GM04503 (cell line): ENCODE data around the gene ETNK2.

Experiments used
- DNase-seq: peaks from one replicate; pipeline ENCODE4 v3.0.0-alpha.2; 2012; ENCODE audit warnings: low read depth

The ETNK2 gene, protein sequence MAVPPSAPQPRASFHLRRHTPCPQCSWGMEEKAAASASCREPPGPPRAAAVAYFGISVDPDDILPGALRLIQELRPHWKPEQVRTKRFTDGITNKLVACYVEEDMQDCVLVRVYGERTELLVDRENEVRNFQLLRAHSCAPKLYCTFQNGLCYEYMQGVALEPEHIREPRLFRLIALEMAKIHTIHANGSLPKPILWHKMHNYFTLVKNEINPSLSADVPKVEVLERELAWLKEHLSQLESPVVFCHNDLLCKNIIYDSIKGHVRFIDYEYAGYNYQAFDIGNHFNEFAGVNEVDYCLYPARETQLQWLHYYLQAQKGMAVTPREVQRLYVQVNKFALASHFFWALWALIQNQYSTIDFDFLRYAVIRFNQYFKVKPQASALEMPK

GRCh38 chr1:204151552-204152309 is at the start of gene ETNK2:
ETNK2 (minus strand) TSS chr1:204152044; CDS start chr1:204151852, 192 bp downstream.
- no peak for DNase-seq

DNA sequence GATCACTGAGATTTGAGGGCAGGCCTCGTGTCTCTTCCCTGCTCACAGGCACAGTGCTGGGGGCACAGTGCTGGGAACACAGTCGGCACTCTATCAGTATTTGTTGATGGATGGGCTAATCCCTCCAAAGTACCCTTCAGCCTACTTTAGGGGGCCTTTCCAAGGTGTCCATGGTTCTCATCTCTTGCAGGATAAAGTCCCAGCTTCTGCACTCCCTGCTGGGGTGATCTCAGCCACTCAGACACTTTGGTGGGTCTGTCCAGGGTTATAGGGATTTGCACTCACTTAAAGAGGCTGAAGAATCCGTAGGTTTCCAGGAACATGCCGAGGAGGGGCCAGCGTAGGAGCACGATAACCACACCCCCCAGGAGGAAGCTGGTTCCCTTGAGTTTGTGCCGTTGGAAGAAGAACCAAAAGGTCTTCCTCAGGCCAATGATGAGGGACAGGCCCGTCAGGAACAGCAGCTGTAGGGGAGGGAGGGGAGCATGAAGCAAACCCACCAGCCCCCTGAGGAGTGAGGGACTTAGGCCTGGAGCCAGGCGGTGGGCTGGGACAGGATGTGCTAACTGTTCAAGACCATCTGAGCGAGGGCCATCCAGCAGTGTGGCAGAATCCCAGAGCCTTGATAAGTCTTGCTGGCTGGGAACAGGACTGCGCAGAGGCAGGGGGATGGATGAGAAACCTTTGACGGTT is 49.6 kb upstream of the ETNK2 start:
- no peak for DNase-seq

- DNase-seq = no peak
Measured at GRCh38 chr1:204199579-204199978, 47.7 kb upstream of the ETNK2 start.

GRCh38 chr1:204198348-204199340 is 46.8 kb upstream of the ETNK2 start:
- DNase-seq = peak; percentile 34

GRCh38 chr1:204197068-204197467 is 45.2 kb upstream of the ETNK2 start:
- DNase-seq = no peak

GRCh38 chr1:204196068-204196795 is 44.4 kb upstream of the ETNK2 start, which contains the start of gene KISS1:
KISS1 (minus strand) TSS chr1:204196491; CDS start chr1:204192876, 3,615 bp downstream.
- DNase-seq = no peak

- DNase-seq = no peak
Measured at GRCh38 chr1:204194771-204195170, 42.9 kb upstream of the ETNK2 start.

DNA sequence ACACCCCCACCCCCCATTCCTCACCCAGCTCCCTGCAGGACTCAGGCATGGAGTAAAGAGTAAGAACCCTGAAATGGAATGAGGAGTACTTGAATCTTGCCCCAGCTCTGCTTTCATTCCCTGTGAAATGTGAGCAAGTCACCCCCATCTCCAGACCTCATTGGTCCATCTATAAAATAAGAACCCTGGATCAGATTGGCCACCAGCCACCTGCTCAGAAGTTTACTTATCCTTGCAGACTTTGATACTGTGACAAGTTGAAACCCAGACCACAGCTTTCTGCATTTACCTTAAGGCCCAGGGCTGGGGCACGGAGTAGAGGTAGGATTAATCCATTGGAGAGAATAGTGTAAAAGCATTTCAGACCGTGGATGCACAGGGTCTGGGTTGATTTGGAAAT is 42.2 kb upstream of the ETNK2 start:
- no peak for DNase-seq

DNA sequence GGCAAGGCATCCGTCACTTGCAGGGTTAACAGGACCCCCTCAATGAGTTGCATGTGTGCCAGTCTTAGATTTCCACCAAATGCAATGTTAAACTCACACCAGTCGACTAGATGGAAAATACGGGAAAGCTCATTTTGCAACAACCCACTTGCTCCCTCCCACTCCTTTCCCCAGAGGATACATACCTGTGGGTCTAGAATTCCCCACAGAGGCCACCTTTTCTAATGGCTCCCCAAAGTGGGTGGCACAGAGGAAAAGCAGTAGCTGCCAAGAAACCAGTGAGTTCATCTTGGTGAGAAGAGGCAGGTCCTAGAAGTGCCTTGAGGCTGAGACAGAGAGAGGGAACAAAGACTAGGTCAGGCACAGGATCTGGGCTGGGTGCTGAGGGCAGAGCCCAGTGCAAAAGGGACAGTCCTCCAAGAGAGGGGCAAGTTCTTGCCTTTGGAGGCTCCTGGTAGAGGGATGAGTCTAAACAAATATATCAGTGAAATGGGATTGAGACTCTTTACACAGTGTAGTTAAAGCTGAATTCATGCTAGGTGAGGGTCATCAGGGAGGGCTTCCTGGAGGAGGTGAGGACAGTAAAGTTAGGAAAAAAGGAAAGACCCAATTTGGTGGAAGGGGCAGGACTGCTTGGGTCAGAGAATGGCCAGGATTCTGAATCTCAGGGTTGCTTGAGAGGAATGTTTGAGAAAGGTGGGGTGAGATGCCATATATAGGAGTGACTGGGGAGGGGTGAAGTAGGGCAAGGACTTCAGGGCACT is 40.9 kb upstream of the ETNK2 start:
- no peak for DNase-seq

GRCh38 chr1:204192046-204192445 is 40.2 kb upstream of the ETNK2 start:
- no peak for DNase-seq

DNA sequence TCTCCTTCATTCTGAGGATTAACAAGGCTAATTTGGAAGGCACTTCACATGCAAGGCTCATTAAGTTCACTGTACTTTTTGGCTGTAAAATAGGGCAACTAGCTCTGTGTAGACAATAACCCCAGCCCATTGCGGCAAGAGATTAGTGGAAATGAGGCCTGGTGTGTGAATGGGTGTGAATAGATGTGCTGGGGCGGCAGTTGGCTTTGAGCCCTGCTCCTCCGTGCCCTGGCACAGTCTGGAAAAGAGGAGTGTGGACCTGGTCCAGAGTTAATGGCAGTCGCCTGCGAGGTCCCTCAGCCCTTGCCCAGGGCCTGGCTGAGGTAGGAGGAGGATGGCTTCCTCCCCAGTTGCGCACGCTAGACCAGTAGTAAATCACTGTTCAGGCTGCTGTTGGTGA is 39.6 kb upstream of the ETNK2 start:
- DNase-seq = no peak

DNA sequence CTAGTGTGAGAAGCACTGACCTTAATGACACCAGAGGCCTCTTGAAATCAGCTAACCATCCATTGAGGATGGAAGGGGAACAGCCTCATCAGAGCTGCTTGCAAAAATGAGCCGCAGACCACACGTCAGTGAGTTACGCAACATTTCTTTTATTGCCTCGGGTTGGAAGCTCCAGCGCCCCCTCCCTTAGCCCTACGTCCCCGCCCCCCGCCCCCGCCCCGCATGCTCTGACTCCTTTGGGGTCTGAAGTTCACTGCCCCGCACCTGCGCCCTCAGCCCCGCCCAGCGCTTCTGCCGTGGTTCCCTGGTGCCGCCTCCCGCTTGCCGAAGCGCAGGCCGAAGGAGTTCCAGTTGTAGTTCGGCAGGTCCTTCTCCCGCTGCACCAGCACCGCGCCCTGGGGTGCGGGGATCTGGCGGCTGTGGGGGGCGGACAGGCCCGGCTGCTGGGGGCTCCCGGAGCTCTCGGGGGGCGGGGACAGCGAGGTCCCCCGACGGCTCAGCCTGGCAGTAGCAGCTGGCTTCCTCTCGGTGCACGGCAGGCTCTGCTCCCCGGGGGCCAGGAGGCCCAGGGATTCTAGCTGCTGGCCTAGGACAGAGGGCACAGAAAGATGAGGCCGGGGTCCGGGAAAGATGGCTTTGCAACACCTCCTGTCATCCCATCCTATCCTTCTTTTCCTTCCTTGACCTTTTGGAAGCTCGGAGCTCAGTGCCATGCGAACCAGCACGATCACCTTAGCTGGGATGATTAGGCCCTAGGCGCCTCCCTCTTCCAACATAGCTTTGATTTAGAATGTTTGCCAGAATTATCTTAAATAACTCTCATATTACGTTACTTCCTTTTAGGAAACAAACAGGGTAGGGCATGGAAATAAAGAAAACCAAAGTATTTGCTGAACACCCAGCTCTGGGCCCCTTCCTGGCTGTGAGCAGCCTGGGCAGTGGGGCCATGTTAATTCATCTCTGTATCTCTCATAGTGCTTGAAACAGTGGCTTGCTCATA is 38.7 kb upstream of the ETNK2 start:
- DNase-seq = no peak

GRCh38 chr1:204188959-204189639 is 37.3 kb upstream of the ETNK2 start:
- no peak for DNase-seq

DNA sequence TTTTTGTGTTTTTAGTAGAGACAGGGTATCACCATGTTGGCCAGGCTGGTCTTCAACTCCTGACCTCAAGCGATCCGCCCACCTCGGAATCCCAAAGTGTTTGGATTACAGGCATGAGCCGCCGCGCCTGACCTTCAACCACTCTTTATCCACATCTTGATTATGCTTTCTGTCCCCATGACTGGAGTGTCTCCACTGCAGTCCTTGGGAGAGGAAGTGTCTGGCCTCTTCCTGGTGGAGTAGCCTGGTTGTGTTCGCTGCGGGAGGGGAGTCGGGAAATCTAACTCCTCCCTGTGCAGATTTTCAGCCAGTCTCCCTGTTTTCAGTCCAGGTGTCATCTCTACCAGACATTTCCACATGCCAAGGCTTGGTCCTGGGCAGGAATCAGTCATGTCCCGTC is 34.8 kb upstream of the ETNK2 start:
- no peak for DNase-seq

- no peak for DNase-seq
Measured at GRCh38 chr1:204181116-204181515, 29.3 kb upstream of the ETNK2 start.

GRCh38 chr1:204180133-204180532 is 28.3 kb upstream of the ETNK2 start:
- no peak for DNase-seq

GRCh38 chr1:204178487-204179281 is 26.8 kb upstream of the ETNK2 start:
- no peak for DNase-seq
